HCT116 (cell line): Measurements from ENCODE around the gene SPACA4. TPM values are rescaled to one million over a fixed set of nuclear protein-coding genes. Genes with fewer than 3 reads are reported as not detected.

Source experiments
- ATAC-seq: fragments of 200-7000 bp; cut with Tn5 transposase; 2 replicates; pipeline ENCODE4 v1.9.1; 2020; ENCODE audit warnings: mild to moderate bottlenecking, moderate library complexity
- BruUV-seq: library from RNA; stranded (reverse); fragments of 400-500 nt; replicated peaks from 2 replicates; lab custom pipeline; 2021; lab: Mats Ljungman, UMichigan
- CTCF ChIA-PET: fragments of 300-600 bp; sonication (Branson Sonifier 250); formaldehyde crosslinking; loops from one replicate; lab custom pipeline; 2021; ENCODE audit warnings: antibody characterized with exemption; lab: Charles Lee
- POLR2A ChIA-PET: fragments of 300-600, 350-600 bp; sonication (Branson Sonifier 250); formaldehyde crosslinking; loops from one replicate; lab custom pipeline; 2021; ENCODE audit warnings: antibody characterized with exemption; lab: Charles Lee
- RAD21 ChIA-PET, 2 experiments: fragments of 300-600 bp; sonication (Branson Sonifier 250); formaldehyde crosslinking; loops; one replicate each; lab custom pipeline; 2023; ENCODE audit warnings: low total read pairs in 2 of 2; ENCODE audit not compliant: uncharacterized antibody in 2 of 2, unreplicated experiment in 2 of 2, low non-redundant PET in 1 of 2; lab: Charles Lee
- DNase-seq: peaks from one replicate; pipeline ENCODE4 v3.0.0-alpha.2; 2010; ENCODE audit warnings: low read depth, low spot score
- H2AFZ ChIP-seq: fragments of 200-600 bp; shearing (Covaris generic), sonication (generic); 2 replicates; pipeline ENCODE4 v1.6.1; 2017; ENCODE audit warnings: low read depth, mixed run types, mixed read lengths, antibody characterized with exemption, low read length; ENCODE audit not compliant: poor library complexity, severe bottlenecking
- H3K27ac ChIP-seq: 2 replicates; pipeline ENCODE4 v1.5.1; 2012; ENCODE audit warnings: low read depth, low read length
- H3K27me3 ChIP-seq: fragments of 200-600 bp; sonication (generic); 2 replicates; pipeline ENCODE4 v1.6.1; 2016; ENCODE audit warnings: mixed run types, low read length, mixed read lengths; ENCODE audit not compliant: insufficient read depth
- H3K36me3 ChIP-seq, 2 experiments: fragments of 200-500 bp in 1 of 2; fragments of 200-600 bp in 1 of 2; sonication (Bioruptor generic) in 1 of 2; sonication (generic) in 1 of 2; 2 replicates each; pipeline versions ENCODE4 v1.5.1 to v1.6.1; 2014 to 2016; ENCODE audit warnings: low read length in 2 of 2, inconsistent platforms in 1 of 2, mixed read lengths in 1 of 2, mixed run types in 1 of 2; ENCODE audit not compliant: insufficient read depth in 2 of 2, control insufficient read depth in 1 of 2
- H3K4me1 ChIP-seq, 2 experiments: fragments of 200-600 bp in 1 of 2; sonication (generic) in 1 of 2; 2 replicates each; pipeline versions ENCODE4 v1.5.1 to v1.6.1; 2012 to 2017; ENCODE audit warnings: low read length in 2 of 2, inconsistent platforms in 1 of 2, mild to moderate bottlenecking in 1 of 2, mixed read lengths in 1 of 2, mixed run types in 1 of 2, moderate library complexity in 1 of 2; ENCODE audit not compliant: insufficient read depth in 2 of 2, control insufficient read depth in 1 of 2
- H3K4me2 ChIP-seq: fragments of 200-600 bp; sonication (generic); 2 replicates; pipeline ENCODE4 v1.6.1; 2017; ENCODE audit warnings: mixed run types, low read length, mixed read lengths
- H3K4me3 ChIP-seq, 2 experiments: fragments of 200-600 bp in 1 of 2; sonication (generic) in 1 of 2; replicated peaks in 1 of 2; 2 replicates each; pipeline ENCODE4 v1.5.1; 2011 to 2016; ENCODE audit warnings: low read length in 2 of 2, control low read depth in 1 of 2, low read depth in 1 of 2, mild to moderate bottlenecking in 1 of 2, mixed read lengths in 1 of 2, mixed run types in 1 of 2
- H3K79me2 ChIP-seq: fragments of 200-600 bp; sonication (generic); 2 replicates; pipeline ENCODE4 v1.6.1; 2017; ENCODE audit warnings: mild to moderate bottlenecking, mixed run types, low read length, moderate library complexity, mixed read lengths; ENCODE audit not compliant: insufficient read depth
- H3K9ac ChIP-seq: fragments of 200-600 bp; sonication (generic); 2 replicates; pipeline ENCODE4 v1.6.1; 2016; ENCODE audit warnings: low read length, mixed read lengths
- H3K9me2 ChIP-seq: fragments of 200-600 bp; sonication (generic), shearing (Covaris generic); 2 replicates; pipeline ENCODE4 v1.6.1; 2017; ENCODE audit warnings: mixed run types, mild to moderate bottlenecking, moderate library complexity; ENCODE audit not compliant: insufficient read depth
- H3K9me3 ChIP-seq, 2 experiments: fragments of 200-500 bp in 1 of 2; fragments of 200-600 bp in 1 of 2; sonication (Bioruptor generic) in 1 of 2; sonication (generic) in 1 of 2; 2 replicates each; pipeline ENCODE4 v1.6.1; 2014 to 2017; ENCODE audit warnings: low read length in 2 of 2, mixed read lengths in 2 of 2, inconsistent platforms in 1 of 2, low read depth in 1 of 2, mild to moderate bottlenecking in 1 of 2, mixed run types in 1 of 2, moderate library complexity in 1 of 2; ENCODE audit not compliant: control insufficient read depth in 1 of 2, insufficient read depth in 1 of 2
- H4K20me1 ChIP-seq: fragments of 200-600 bp; sonication (generic), shearing (Covaris generic); 2 replicates; pipeline ENCODE4 v1.6.1; 2017; ENCODE audit warnings: mixed run types, mild to moderate bottlenecking, moderate library complexity; ENCODE audit not compliant: insufficient read depth
- ATF3 ChIP-seq: IDR thresholded peaks from 2 replicates; pipeline ENCODE4 v1.6.1; 2012
- CEBPB ChIP-seq: IDR thresholded peaks from 2 replicates; pipeline ENCODE4 v1.6.1; 2012; ENCODE audit warnings: low read depth
- EGR1 ChIP-seq: IDR thresholded peaks from 2 replicates; pipeline ENCODE4 v1.6.1; 2012; ENCODE audit warnings: low read depth
- ELF1 ChIP-seq: IDR thresholded peaks from 2 replicates; pipeline ENCODE4 v1.6.1; 2012; ENCODE audit warnings: low read depth, borderline replicate concordance
- EZH2 ChIP-seq: fragments of 200-600 bp; sonication (generic); IDR thresholded peaks from 2 replicates; pipeline ENCODE4 v1.6.1; 2017; ENCODE audit warnings: antibody characterized with exemption, mixed run types
- EZH2phosphoT487 ChIP-seq: fragments of 200-600 bp; IDR thresholded peaks from 2 replicates; pipeline ENCODE4 v1.6.1; 2018; ENCODE audit warnings: antibody characterized with exemption, borderline replicate concordance
- FOSL1 ChIP-seq: IDR thresholded peaks from 2 replicates; pipeline ENCODE4 v1.6.1; 2012; ENCODE audit warnings: low read depth
- MAX ChIP-seq: IDR thresholded peaks from 2 replicates; pipeline ENCODE4 v1.6.1; 2012
- POLR2A ChIP-seq: IDR thresholded peaks from 2 replicates; pipeline ENCODE4 v1.7.0; 2011; ENCODE audit warnings: borderline replicate concordance; ENCODE audit not compliant: insufficient read depth, insufficient read length; ENCODE audit errors: extremely low read depth
- POLR2AphosphoS5 ChIP-seq: IDR thresholded peaks from 2 replicates; pipeline ENCODE4 v1.6.1; 2011; ENCODE audit warnings: mild to moderate bottlenecking, low read depth, low read length, moderate library complexity
- RAD21 ChIP-seq: IDR thresholded peaks from 2 replicates; pipeline ENCODE4 v1.6.1; 2012; ENCODE audit warnings: low read depth, mild to moderate bottlenecking
- SIN3A ChIP-seq: IDR thresholded peaks from 2 replicates; pipeline ENCODE4 v1.6.1; 2012; ENCODE audit warnings: low read depth
- SP1 ChIP-seq: IDR thresholded peaks from 2 replicates; pipeline ENCODE4 v1.6.1; 2012; ENCODE audit warnings: low read depth
- TCF7L2 ChIP-seq: IDR thresholded peaks from 2 replicates; pipeline ENCODE4 v1.7.0; 2011; ENCODE audit warnings: borderline replicate concordance, inconsistent platforms; ENCODE audit not compliant: insufficient read depth, insufficient read length; ENCODE audit errors: extremely low read depth
- ZBTB33 ChIP-seq: IDR thresholded peaks from 2 replicates; pipeline ENCODE4 v1.6.1; 2011; ENCODE audit warnings: mild to moderate bottlenecking, low read length, moderate library complexity; ENCODE audit not compliant: insufficient replicate concordance; ENCODE audit errors: extremely low read depth
- ZFX ChIP-seq: fragments of 450-650 bp; IDR thresholded peaks from 2 replicates; pipeline ENCODE4 v1.6.1; 2017
- ZNF274 ChIP-seq: fragments of 200-500 bp; sonication (Bioruptor generic); IDR thresholded peaks from 2 replicates; pipeline ENCODE4 v1.6.1; 2014; ENCODE audit warnings: mild to moderate bottlenecking, low read depth, low read length, inconsistent platforms
- intact Hi-C: fragments of 100-400 bp; cut with micrococcal nuclease; formaldehyde crosslinking; loops from 2 replicates; pipeline ENCODE4 v1.10.0; 2022
- total RNA-seq: library from RNA; stranded (reverse); gene quantifications from one replicate; pipeline ENCODE4 v1.2.1, GENCODE V29; 2021; ENCODE audit not compliant: unreplicated experiment

SPACA4 gene
- total RNA-seq, 1 experiment from 2014 or later = not detected

GRCh38 chr19:48644839-48645619 lies 38.5 kb downstream of the SPACA4 start:
- Histone ChIP-seq H4K20me1 (no peaks in the 10 kb centered on the region), H2AFZ (no peak overlapping the region), H3K27ac (peak overlapping the region; percentile 83), H3K4me3 (peak overlapping the region; percentile 55 to 58), H3K79me2 (no peaks in the 10 kb centered on the region), H3K9me3 (no peaks in the 10 kb centered on the region), H3K9ac (peak overlapping the region; percentile 56), H3K27me3 (no peaks in the 10 kb centered on the region), H3K4me1 (peaks cover 19 to 46% of the 10 kb centered on the region in 2 experiments), H3K4me2 (peak overlapping the region; percentile 85), H3K9me2 (no peaks in the 10 kb centered on the region), H3K36me3 (no peaks in the 10 kb centered on the region)
- no peak for TF ChIP-seq ELF1
- no peak for TF ChIP-seq FOSL1
- TF ChIP-seq EGR1 = peak; percentile 75
- peak; percentile 30 for TF ChIP-seq POLR2AphosphoS5
- TF ChIP-seq POLR2A = peak; percentile 17
- no peak for TF ChIP-seq MAX
- intact Hi-C loops = no loop called here
- peak; percentile 69 for DNase-seq
- BruUV-seq = no TSS peak
- ATAC-seq = peak; percentile 74
- RAD21 ChIA-PET = interaction anchor here (0.6 to 1.4 kb wide), 3 partner anchors 31 to 198 kb away, joined by 3 read pairs; no protein-coding TSS in a partner anchor
- POLR2A ChIA-PET = interaction anchor here (0.5 to 2.5 kb wide), 18 partner anchors 11 to 996 kb away, joined by 3 to 27 read pairs (median 4); partner anchors contain the start of genes FGF21, FUT2, PPP1R15A and RPL18
- CTCF ChIA-PET = interaction anchor here (0.7 to 2.4 kb wide), 12 partner anchors 15 to 197 kb away, joined by 3 to 14 read pairs (median 6); partner anchors contain the start of genes RPL18 and SPHK2

GRCh38 chr19:48645620-48646000 lies 39.1 kb downstream of the SPACA4 start:
- H4K20me1 ChIP-seq = no peaks in the 10 kb centered on the region
- DNase-seq = no peak
- no peaks in the 10 kb centered on the region for H3K79me2 ChIP-seq
- CTCF ChIA-PET = interaction anchor here (0.7 to 2.4 kb wide), 17 partner anchors 8 to 325 kb away, joined by 3 to 14 read pairs (median 4); partner anchors contain the start of genes FUT2, RPL18 and SPHK2
- POLR2A ChIA-PET = interaction anchor here (0.5 to 2.5 kb wide), 18 partner anchors 8 to 995 kb away, joined by 3 to 27 read pairs (median 4); partner anchors contain the start of genes DBP, FGF21, FUT2 and PPP1R15A
- no peaks in the 10 kb centered on the region for H3K27me3 ChIP-seq
- peak overlapping the region; percentile 83 for H3K27ac ChIP-seq
- H3K9ac ChIP-seq = peak overlapping the region; percentile 56
- RAD21 ChIA-PET = interaction anchor here (0.9 to 1.4 kb wide), 4 partner anchors 30 to 197 kb away, joined by 3 to 5 read pairs (median 3); no protein-coding TSS in a partner anchor
- H3K4me3 ChIP-seq = peak overlapping the region; percentile 55 to 58
- H3K9me2 ChIP-seq = no peaks in the 10 kb centered on the region
- no peak overlapping the region for H2AFZ ChIP-seq
- intact Hi-C loops = no loop called here
- TSS peak; percentile 92 for BruUV-seq
- H3K36me3 ChIP-seq = no peaks in the 10 kb centered on the region
- 0 out of 2 replicates have a peak, but pooled peaks have one; percentile 1 for ATAC-seq
- H3K4me2 ChIP-seq = peak overlapping the region; percentile 85
- peaks cover 19 to 49% of the 10 kb centered on the region in 2 experiments for H3K4me1 ChIP-seq
- no peaks in the 10 kb centered on the region for H3K9me3 ChIP-seq
- no peak for TF ChIP-seq EGR1
- TF ChIP-seq FOSL1 = no peak
- no peak for TF ChIP-seq ZBTB33
- TF ChIP-seq ZNF274 = no peak
- TF ChIP-seq TCF7L2 = no peak
- no peak for TF ChIP-seq POLR2A
- TF ChIP-seq SP1 = no peak
- no peak for TF ChIP-seq EZH2phosphoT487
- no peak for TF ChIP-seq POLR2AphosphoS5
- no peak for TF ChIP-seq RAD21
- no peak for TF ChIP-seq SIN3A
- no peak for TF ChIP-seq CEBPB
- TF ChIP-seq EZH2 = no peak
- no peak for TF ChIP-seq ATF3
- no peak for TF ChIP-seq ZFX
